PC-3 (cell line): ENCODE data around the gene SRRM1. TPM values are rescaled to one million over a fixed set of nuclear protein-coding genes. Genes with fewer than 3 reads are reported as not detected.

Experiments used
- ATAC-seq: fragments of 200-7000 bp; cut with Tn5 transposase; 2 replicates; pipeline ENCODE4 v1.9.1; 2020; ENCODE audit warnings: mild to moderate bottlenecking, moderate library complexity
- BruUV-seq: library from RNA; stranded (reverse); fragments of 400-500 nt; replicated peaks from 2 replicates; lab custom pipeline; 2021; lab: Mats Ljungman, UMichigan
- CTCF ChIA-PET: fragments of 300-600 bp; sonication (Branson Sonifier 250); formaldehyde crosslinking; loops from one replicate; lab custom pipeline; 2022; ENCODE audit warnings: antibody characterized with exemption; lab: Charles Lee
- POLR2A ChIA-PET: fragments of 300-600 bp; sonication (Branson Sonifier 250); formaldehyde crosslinking; loops from one replicate; lab custom pipeline; 2022; ENCODE audit warnings: antibody characterized with exemption; ENCODE audit not compliant: unreplicated experiment; lab: Charles Lee
- DNase-seq: peaks from one replicate; pipeline ENCODE4 v3.0.0-alpha.2; 2015
- H2AFZ ChIP-seq: fragments of 300-600 bp; sonication (generic); 2 replicates; pipeline ENCODE4 v1.6.0; 2016; ENCODE audit warnings: antibody characterized with exemption, low read length
- H3F3A ChIP-seq: fragments of 300-600 bp; sonication (generic); one replicate; pipeline ENCODE4 v1.6.0; 2017; ENCODE audit warnings: antibody characterized with exemption, low read length, control low read depth, mild to moderate bottlenecking; ENCODE audit not compliant: unreplicated experiment
- H3K27ac ChIP-seq: fragments of 300-600 bp; sonication (generic); 2 replicates; pipeline ENCODE4 v1.5.1; 2016; ENCODE audit warnings: mild to moderate bottlenecking, low read length
- H3K27me3 ChIP-seq: fragments of 300-600 bp; sonication (generic); 2 replicates; pipeline ENCODE4 v1.6.1; 2016; ENCODE audit warnings: low read length, mixed read lengths
- H3K36me3 ChIP-seq: fragments of 300-600 bp; sonication (generic); 2 replicates; pipeline ENCODE4 v1.6.1; 2016; ENCODE audit warnings: low read depth, mixed run types, low read length, mixed read lengths
- H3K4me1 ChIP-seq: fragments of 300-600 bp; sonication (generic); 2 replicates; pipeline ENCODE4 v1.5.1; 2016; ENCODE audit warnings: low read length; ENCODE audit not compliant: insufficient read depth
- H3K4me2 ChIP-seq: fragments of 300-600 bp; sonication (generic); 2 replicates; pipeline ENCODE4 v1.6.0; 2016; ENCODE audit warnings: low read length
- H3K4me3 ChIP-seq: fragments of 300-600 bp; sonication (generic); 2 replicates; pipeline ENCODE4 v1.5.1; 2016; ENCODE audit warnings: mild to moderate bottlenecking, low read length, mixed read lengths
- H3K79me2 ChIP-seq: fragments of 300-600 bp; sonication (generic); 2 replicates; pipeline ENCODE4 v1.6.1; 2017; ENCODE audit warnings: low read length, mixed read lengths
- H3K9ac ChIP-seq: fragments of 300-600 bp; sonication (generic); 2 replicates; pipeline ENCODE4 v1.6.0; 2016; ENCODE audit warnings: mild to moderate bottlenecking, low read length
- H3K9me2 ChIP-seq: fragments of 300-600 bp; sonication (generic); replicated peaks from 2 replicates; pipeline ENCODE4 v1.6.1; 2016; ENCODE audit warnings: mixed run types, low read length, mixed read lengths
- H3K9me3 ChIP-seq: fragments of 300-600 bp; sonication (generic); 2 replicates; pipeline ENCODE4 v1.6.1; 2016; ENCODE audit warnings: low read length, mixed read lengths
- H4K20me1 ChIP-seq: fragments of 300-600 bp; sonication (generic); 2 replicates; pipeline ENCODE4 v1.6.1; 2016; ENCODE audit warnings: low read length, mixed read lengths
- CTCF ChIP-seq: fragments of 300-600 bp; sonication (generic); conservative IDR thresholded peaks from 2 replicates; pipeline ENCODE4 v1.5.1; 2017; ENCODE audit warnings: antibody characterized with exemption, low read depth, mild to moderate bottlenecking, low read length
- EZH2 ChIP-seq: fragments of 300-600 bp; sonication (generic); IDR thresholded peaks from one replicate; pipeline ENCODE4 v1.6.1; 2017; ENCODE audit warnings: antibody characterized with exemption, mild to moderate bottlenecking, low read length; ENCODE audit not compliant: unreplicated experiment
- EZH2phosphoT487 ChIP-seq: fragments of 300-600 bp; sonication (generic); IDR thresholded peaks from 2 replicates; pipeline ENCODE4 v1.6.1; 2018; ENCODE audit warnings: mild to moderate bottlenecking, antibody characterized with exemption, low read length, borderline replicate concordance
- intact Hi-C: fragments of 100-400 bp; cut with micrococcal nuclease; formaldehyde crosslinking; loops from 2 replicates; pipeline ENCODE4 v1.9.0; 2023
- total RNA-seq: library from RNA; depleted of rRNA; stranded (reverse); fragments of >200 nt; gene quantifications from 2 replicates; pipeline ENCODE4 v1.2.3, GENCODE V29; 2014

Gene SRRM1
- total RNA-seq, 1 experiment from 2014 or later: 30.7 TPM

GRCh38 chr1:24596401-24596880 is 46.7 kb upstream of the SRRM1 start:
- no peak overlapping the region for H3K9ac ChIP-seq
- no peaks in the 10 kb centered on the region for H3K36me3 ChIP-seq
- no peaks in the 10 kb centered on the region for H3K9me3 ChIP-seq
- peaks cover 26% of the 10 kb centered on the region for H3K4me1 ChIP-seq
- DNase-seq: no peak
- ATAC-seq: no peak
- H2AFZ ChIP-seq: no peak overlapping the region
- H3K4me2 ChIP-seq: no peak overlapping the region
- CTCF ChIA-PET: no interaction called here
- POLR2A ChIA-PET: no interaction called here
- no peaks in the 10 kb centered on the region for H4K20me1 ChIP-seq
- no peak overlapping the region for H3K27ac ChIP-seq
- H3F3A ChIP-seq: peaks cover 6% of the 10 kb centered on the region
- TF ChIP-seq EZH2 (no peak), CTCF (no peak), EZH2phosphoT487 (no peak)
- intact Hi-C loops: no loop called here
- no peak overlapping the region for H3K4me3 ChIP-seq
- no TSS peak for BruUV-seq
- H3K9me2 ChIP-seq: no peaks in the 10 kb centered on the region
- H3K27me3 ChIP-seq: no peaks in the 10 kb centered on the region
- H3K79me2 ChIP-seq: no peaks in the 10 kb centered on the region

GRCh38 chr1:24599265-24599664 is 43.8 kb upstream of the SRRM1 start:
- no peaks in the 10 kb centered on the region for H4K20me1 ChIP-seq
- no peak overlapping the region for H2AFZ ChIP-seq
- ATAC-seq (no peak), DNase-seq (no peak)
- no peaks in the 10 kb centered on the region for H3K27me3 ChIP-seq
- no peak overlapping the region for H3K9ac ChIP-seq
- ChIA-PET POLR2A (no interaction called here), CTCF (interaction anchor here (0.7 kb wide), 1 partner anchor 27 kb away, joined by 4 read pairs; no protein-coding TSS in a partner anchor)
- H3K27ac ChIP-seq: no peak overlapping the region
- peaks cover 6% of the 10 kb centered on the region for H3F3A ChIP-seq
- no peaks in the 10 kb centered on the region for H3K9me2 ChIP-seq
- no peaks in the 10 kb centered on the region for H3K9me3 ChIP-seq
- intact Hi-C loops: no loop called here
- no peak overlapping the region for H3K4me2 ChIP-seq
- no peak overlapping the region for H3K4me3 ChIP-seq
- BruUV-seq: no TSS peak
- no peaks in the 10 kb centered on the region for H3K79me2 ChIP-seq
- H3K36me3 ChIP-seq: no peaks in the 10 kb centered on the region
- no peak for TF ChIP-seq CTCF
- no peak for TF ChIP-seq EZH2
- TF ChIP-seq EZH2phosphoT487: no peak
- peaks cover 22% of the 10 kb centered on the region for H3K4me1 ChIP-seq

GRCh38 chr1:24600551-24600950 is 42.6 kb upstream of the SRRM1 start:
- no TSS peak for BruUV-seq
- intact Hi-C loops: no loop called here
- Histone ChIP-seq H3F3A (peaks cover 6% of the 10 kb centered on the region), H3K4me2 (no peak overlapping the region), H3K4me1 (peaks cover 18% of the 10 kb centered on the region), H3K27me3 (no peaks in the 10 kb centered on the region), H3K4me3 (no peak overlapping the region), H3K9ac (no peak overlapping the region), H3K9me2 (no peaks in the 10 kb centered on the region), H4K20me1 (no peaks in the 10 kb centered on the region), H3K9me3 (no peaks in the 10 kb centered on the region), H2AFZ (no peak overlapping the region), H3K36me3 (no peaks in the 10 kb centered on the region), H3K27ac (no peak overlapping the region), H3K79me2 (no peaks in the 10 kb centered on the region)
- ChIA-PET POLR2A (no interaction called here), CTCF (no interaction called here)
- no peak for DNase-seq
- TF ChIP-seq CTCF: no peak
- TF ChIP-seq EZH2: no peak
- TF ChIP-seq EZH2phosphoT487: no peak
- no peak for ATAC-seq
